Esophagus (tissue), 2 donors: Measurements from ENCODE around the gene STAB1. TPM values are rescaled to one million over a fixed set of nuclear protein-coding genes. Genes with fewer than 3 reads are reported as not detected.

Experiments
- H3K27ac ChIP-seq, 2 donors: one replicate each; pipeline ENCODE4 v1.5.1; 2013; ENCODE audit warnings: low read depth in 2 of 2, mild to moderate bottlenecking in 2 of 2, inconsistent platforms in 1 of 2, low read length in 1 of 2, moderate library complexity in 1 of 2
- H3K27me3 ChIP-seq, 2 donors: one replicate each; pipeline ENCODE4 v1.6.1; 2013; ENCODE audit warnings: low read length in 2 of 2, control low read depth in 1 of 2, mild to moderate bottlenecking in 1 of 2; ENCODE audit not compliant: insufficient read depth in 2 of 2, control insufficient read depth in 1 of 2
- H3K36me3 ChIP-seq, 2 donors: one replicate each; pipeline ENCODE4 v1.6.1; 2013; ENCODE audit warnings: low read length in 1 of 2; ENCODE audit not compliant: control insufficient read depth in 2 of 2, insufficient read depth in 2 of 2
- H3K4me1 ChIP-seq, 2 donors: one replicate each; pipeline ENCODE4 v1.6.1; 2013; ENCODE audit warnings: low read length in 1 of 2; ENCODE audit not compliant: control insufficient read depth in 2 of 2, insufficient read depth in 2 of 2
- H3K4me3 ChIP-seq, 2 donors: one replicate each; pipeline ENCODE4 v1.5.1; 2013; ENCODE audit warnings: low read length in 2 of 2, mild to moderate bottlenecking in 2 of 2, low read depth in 1 of 2, moderate library complexity in 1 of 2
- H3K9me3 ChIP-seq, 2 donors: one replicate each; pipeline ENCODE4 v1.6.1; 2013; ENCODE audit warnings: mild to moderate bottlenecking in 2 of 2, low read depth in 1 of 2, low read length in 1 of 2, moderate library complexity in 1 of 2; ENCODE audit not compliant: control insufficient read depth in 2 of 2, insufficient read depth in 1 of 2
- WGBS, 2 donors: extraction: QIAGEN DNeasy Blood & Tissue Kit; methylation state at CpG; one replicate each; pipeline ENCODE4 v1.1.7; 2013; 5-methylcytosine and 5-hydroxymethylcytosine counted together
- polyA plus RNA-seq, 2 donors: library from polyadenylated mRNA; stranded (reverse); fragments of 200-250 nt; gene quantifications; one replicate each; pipeline ENCODE4 v1.2.3, GENCODE V29; 2013
- donor health status: healthy with polysubstance abuse.
- donor health status: Bipolar disorder and iron deficiency.

Gene STAB1
- polyA plus RNA-seq, 2 donors, result 30.5 to 39.0 TPM

GRCh38 chr3:52493232-52494017 lies 1.7 kb upstream of the STAB1 start:
- Histone ChIP-seq H3K4me1 (peaks cover 0 to 3% of the 10 kb centered on the region in 2 donors), H3K9me3 (no peaks in the 10 kb centered on the region), H3K36me3 (peaks cover 12 to 41% of the 10 kb centered on the region in 2 donors), H3K27me3 (no peaks in the 10 kb centered on the region), H3K4me3 (no peak overlapping the region), H3K27ac (no peak overlapping the region)
- 92 to 94% methylated on average over 7 of the region's 7 CpGs for WGBS, 2 donors

- H3K27ac ChIP-seq, result peak overlapping the region in 1 of 2 donors; percentile 47
- WGBS, 2 donors, result 76 to 77% methylated on average over 7 of the region's 7 CpGs
- H3K4me1 ChIP-seq, result peaks cover 0 to 3% of the 10 kb centered on the region in 2 donors
- H3K4me3 ChIP-seq, result no peak overlapping the region
- no peaks in the 10 kb centered on the region for H3K9me3 ChIP-seq
- H3K36me3 ChIP-seq, result peaks cover 12 to 32% of the 10 kb centered on the region in 2 donors
- H3K27me3 ChIP-seq, result no peaks in the 10 kb centered on the region
Observed at GRCh38 chr3:52494445-52494844, 693 bp upstream of the STAB1 start.

- Histone ChIP-seq H3K27ac (peak overlapping the region in 1 of 2 donors; percentile 51), H3K36me3 (peaks cover 7 to 20% of the 10 kb centered on the region in 2 donors), H3K9me3 (no peaks in the 10 kb centered on the region), H3K4me1 (no peaks in the 10 kb centered on the region), H3K4me3 (no peak overlapping the region), H3K27me3 (no peaks in the 10 kb centered on the region)
- WGBS, 2 donors, result 53 to 63% methylated on average over 16 of the region's 16 CpGs
Observed at GRCh38 chr3:52495777-52496602, 852 bp downstream of the STAB1 start.

GRCh38 chr3:52498137-52499054 lies 3.3 kb downstream of the STAB1 start:
- no peaks in the 10 kb centered on the region for H3K9me3 ChIP-seq
- H3K4me3 ChIP-seq, result no peak overlapping the region
- H3K27me3 ChIP-seq, result no peaks in the 10 kb centered on the region
- H3K4me1 ChIP-seq, result no peaks in the 10 kb centered on the region
- WGBS, 2 donors, result 67% methylated on average over 24 of the region's 24 CpGs
- no peaks in the 10 kb centered on the region for H3K36me3 ChIP-seq
- H3K27ac ChIP-seq, result peak overlapping the region in 1 of 2 donors; percentile 8

DNA sequence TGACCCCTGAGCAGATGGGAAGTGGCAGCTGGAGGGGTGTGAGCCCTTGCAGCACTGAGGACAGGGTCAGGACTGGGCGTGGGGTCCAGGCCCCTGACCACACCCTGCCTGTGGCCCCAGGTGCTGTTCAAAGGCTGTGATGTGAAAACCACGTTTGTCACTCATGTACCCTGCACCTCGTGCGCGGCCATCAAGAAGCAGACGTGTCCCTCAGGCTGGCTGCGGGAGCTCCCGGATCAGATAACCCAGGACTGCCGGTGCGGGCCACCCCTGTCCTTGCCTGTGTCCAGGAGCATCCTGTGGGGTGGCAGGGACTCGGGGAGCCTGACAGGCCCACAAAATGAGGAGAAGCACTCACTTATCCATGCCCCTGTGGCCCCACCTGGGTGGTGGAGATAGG lies 5.9 kb downstream of the STAB1 start:
- Histone ChIP-seq H3K36me3 (no peaks in the 10 kb centered on the region), H3K27me3 (no peaks in the 10 kb centered on the region), H3K4me3 (no peak overlapping the region), H3K27ac (no peak overlapping the region), H3K9me3 (no peaks in the 10 kb centered on the region), H3K4me1 (no peaks in the 10 kb centered on the region)
- 77 to 79% methylated on average over 11 of the region's 11 CpGs for WGBS, 2 donors

DNA sequence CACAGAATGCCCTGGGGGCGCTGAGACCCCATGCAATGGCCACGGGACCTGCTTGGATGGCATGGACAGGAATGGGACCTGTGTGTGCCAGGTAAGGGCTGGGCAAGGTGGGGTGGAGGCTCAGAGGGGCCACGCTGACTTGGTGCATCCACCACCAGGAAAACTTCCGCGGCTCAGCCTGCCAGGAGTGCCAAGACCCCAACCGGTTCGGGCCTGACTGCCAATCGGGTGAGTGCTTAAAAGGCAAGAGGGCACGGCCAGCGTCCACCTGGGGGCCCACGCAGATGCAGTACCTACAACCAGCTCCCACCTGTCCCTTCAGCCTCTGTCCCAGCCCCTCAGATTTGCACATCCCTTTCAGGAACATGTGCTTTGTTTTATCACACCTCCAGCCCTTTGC lies 6.9 kb downstream of the STAB1 start:
- 89% methylated on average over 11 of the region's 11 CpGs for WGBS, 2 donors
- Histone ChIP-seq H3K27me3 (no peaks in the 10 kb centered on the region), H3K4me1 (no peaks in the 10 kb centered on the region), H3K27ac (no peak overlapping the region), H3K9me3 (no peaks in the 10 kb centered on the region), H3K36me3 (peaks cover 0 to 2% of the 10 kb centered on the region in 2 donors), H3K4me3 (no peak overlapping the region)

DNA sequence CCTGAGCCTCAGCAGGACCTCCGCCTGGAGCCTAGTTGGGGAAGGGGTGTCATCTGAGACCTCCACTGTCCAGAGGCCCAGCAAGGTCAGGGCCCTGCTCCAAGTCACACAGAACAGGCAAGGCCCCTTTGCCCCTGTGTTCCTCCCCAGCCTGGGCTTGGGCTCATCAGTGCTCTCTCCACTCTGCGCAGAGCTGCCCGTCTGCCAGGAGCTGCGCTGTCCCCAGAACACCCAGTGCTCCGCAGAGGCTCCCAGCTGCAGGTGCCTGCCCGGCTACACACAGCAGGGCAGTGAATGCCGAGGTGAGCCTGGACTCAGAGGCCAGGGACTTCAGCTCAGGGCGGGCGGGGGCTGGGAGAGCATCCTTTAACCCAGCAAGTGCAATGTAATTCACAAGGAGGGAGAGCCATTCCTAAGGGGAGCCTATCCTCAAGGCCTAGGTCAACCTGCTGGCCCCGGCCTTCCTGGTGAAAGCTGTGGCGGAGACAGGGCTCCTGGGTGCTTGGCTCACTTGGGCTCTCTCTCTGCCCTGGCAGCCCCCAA lies 7.7 kb downstream of the STAB1 start:
- Histone ChIP-seq H3K9me3 (no peaks in the 10 kb centered on the region), H3K36me3 (peaks cover 0 to 2% of the 10 kb centered on the region in 2 donors), H3K27me3 (no peaks in the 10 kb centered on the region), H3K4me1 (no peaks in the 10 kb centered on the region), H3K27ac (no peak overlapping the region), H3K4me3 (no peak overlapping the region)
- WGBS, 2 donors, result 93 to 94% methylated on average over 11 of the region's 11 CpGs

DNA sequence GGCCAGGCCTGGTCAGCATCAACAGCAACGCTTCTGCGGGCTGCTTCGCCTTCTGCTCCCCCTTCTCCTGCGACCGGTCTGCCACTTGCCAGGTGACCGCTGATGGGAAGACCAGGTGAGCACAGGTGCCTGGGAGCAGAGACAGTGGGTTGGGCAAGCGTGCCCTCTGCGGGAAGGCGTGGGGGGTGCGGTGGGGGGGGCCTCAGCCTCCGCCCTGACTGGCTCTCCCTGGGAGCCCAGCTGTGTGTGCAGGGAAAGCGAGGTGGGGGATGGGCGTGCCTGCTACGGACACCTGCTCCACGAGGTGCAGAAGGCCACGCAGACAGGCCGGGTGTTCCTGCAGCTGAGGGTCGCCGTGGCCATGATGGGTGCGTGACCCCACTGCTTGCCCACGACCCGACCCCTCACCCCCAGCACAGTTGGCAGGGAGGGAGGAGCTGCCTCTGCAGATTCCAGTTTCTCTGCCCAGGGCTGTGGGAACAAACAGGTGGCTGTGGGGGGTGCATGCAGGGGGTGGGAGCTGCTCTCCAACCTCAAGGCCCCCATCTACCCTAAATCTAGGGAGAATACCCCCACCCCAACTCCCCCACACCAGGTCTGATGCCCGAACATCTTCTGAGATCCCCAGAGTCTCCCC lies 8.8 kb downstream of the STAB1 start:
- H3K36me3 ChIP-seq, result peaks cover 0 to 2% of the 10 kb centered on the region in 2 donors
- no peaks in the 10 kb centered on the region for H3K4me1 ChIP-seq
- 57 to 71% methylated on average over 23 of the region's 23 CpGs for WGBS, 2 donors
- H3K4me3 ChIP-seq, result no peak overlapping the region
- no peaks in the 10 kb centered on the region for H3K9me3 ChIP-seq
- no peak overlapping the region for H3K27ac ChIP-seq
- no peaks in the 10 kb centered on the region for H3K27me3 ChIP-seq
